Measurements from ENCODE around the gene TOPAZ1.

TOPAZ1 gene

GRCh38 chr3:44232407-44232806, 9.3 kb upstream of the TOPAZ1 start:
- no peak for TF ChIP-seq CTCF (IDR thresholded peaks at IDR 0.05; ENCODE audit: low read depth, low read length)
- DNase-seq (ENCODE audit: low read depth in 2 of 2) = peak in 1 of 2 donors; percentile 12
- H3K4me3 ChIP-seq (replicated peaks in 1 of 2; ENCODE audit: low read depth in 2 of 2, low read length in 2 of 2) = no peak overlapping the region

- no peak for TF ChIP-seq CTCF (IDR thresholded peaks at IDR 0.05; ENCODE audit: low read depth, low read length)
- no peak for DNase-seq (ENCODE audit: low read depth in 2 of 2)
- H3K4me3 ChIP-seq (replicated peaks in 1 of 2; ENCODE audit: low read depth in 2 of 2, low read length in 2 of 2) = no peak overlapping the region
Observed at GRCh38 chr3:44234648-44235268, 6.9 kb upstream of the TOPAZ1 start.

GRCh38 chr3:44235604-44236484, 5.8 kb upstream of the TOPAZ1 start:
- no peak overlapping the region for H3K4me3 ChIP-seq (replicated peaks in 1 of 2; ENCODE audit: low read depth in 2 of 2, low read length in 2 of 2)
- peak; percentile 70 for TF ChIP-seq CTCF (IDR thresholded peaks at IDR 0.05; ENCODE audit: low read depth, low read length)
- peak; percentile 92 to 94 for DNase-seq (ENCODE audit: low read depth in 2 of 2)

GRCh38 chr3:44236485-44236908, 5.2 kb upstream of the TOPAZ1 start:
- TF ChIP-seq CTCF (IDR thresholded peaks at IDR 0.05; ENCODE audit: low read depth, low read length) = no peak
- H3K4me3 ChIP-seq (replicated peaks in 1 of 2; ENCODE audit: low read depth in 2 of 2, low read length in 2 of 2) = no peak overlapping the region
- no peak for DNase-seq (ENCODE audit: low read depth in 2 of 2)

GRCh38 chr3:44237161-44237560, 4.5 kb upstream of the TOPAZ1 start:
- TF ChIP-seq CTCF (IDR thresholded peaks at IDR 0.05; ENCODE audit: low read depth, low read length) = no peak
- no peak overlapping the region for H3K4me3 ChIP-seq (replicated peaks in 1 of 2; ENCODE audit: low read depth in 2 of 2, low read length in 2 of 2)
- DNase-seq (ENCODE audit: low read depth in 2 of 2) = no peak

- H3K4me3 ChIP-seq (replicated peaks in 1 of 2; ENCODE audit: low read depth in 2 of 2, low read length in 2 of 2) = no peak overlapping the region
- no peak for DNase-seq (ENCODE audit: low read depth in 2 of 2)
- no peak for TF ChIP-seq CTCF (IDR thresholded peaks at IDR 0.05; ENCODE audit: low read depth, low read length)
Observed at GRCh38 chr3:44237665-44238064, 4.0 kb upstream of the TOPAZ1 start.
